Heart left ventricle (tissue), 16 donors: ENCODE results near the gene GLIPR1L2. TPM values are rescaled to one million over a fixed set of nuclear protein-coding genes. Genes with fewer than 3 reads are reported as not detected.
"Not testable (repeated sequence)": the region's sequence is repeated elsewhere in the genome, so short reads cannot be mapped to it uniquely, and the experiment has no call there.

Experiments
- ATAC-seq, 4 donors: fragments of 200-7000 bp; cut with Tn5 transposase; one replicate each; pipeline ENCODE4 v1.9.1; 2020 to 2022; ENCODE audit warnings: moderate library complexity in 4 of 4, mild to moderate bottlenecking in 3 of 4, moderate number of reproducible peaks in 1 of 4
- DNase-seq, 5 donors: peaks; one replicate each; pipeline ENCODE4 v3.0.0-alpha.2; 2020
- H3K27ac ChIP-seq, 12 donors: fragments of 200-600 bp; sonication (generic) in 4 of 12; one replicate each; pipeline versions ENCODE4 v1.5.0 to v1.8.0; 2016 to 2022; ENCODE audit warnings: mild to moderate bottlenecking in 2 of 12
- H3K27me3 ChIP-seq, 9 donors: fragments of 200-600 bp; sonication (generic) in 2 of 9; one replicate each; pipeline versions ENCODE4 v1.5.1 to v1.8.0; 2016 to 2022; ENCODE audit warnings: mild to moderate bottlenecking in 3 of 9
- H3K36me3 ChIP-seq, 9 donors: fragments of 200-600 bp; sonication (generic) in 2 of 9; one replicate each; pipeline versions ENCODE4 v1.5.0 to v1.8.0; 2018 to 2022; ENCODE audit warnings: mild to moderate bottlenecking in 2 of 9
- H3K4me1 ChIP-seq, 12 donors: fragments of 200-600 bp; sonication (generic) in 4 of 12; one replicate each; pipeline versions ENCODE4 v1.5.0 to v1.8.0; 2016 to 2022; ENCODE audit warnings: mild to moderate bottlenecking in 3 of 12
- H3K4me3 ChIP-seq, 12 donors: fragments of 200-600 bp; sonication (generic) in 4 of 12; one replicate each; pipeline versions ENCODE4 v1.5.0 to v1.8.0; 2017 to 2022; ENCODE audit warnings: mild to moderate bottlenecking in 9 of 12, moderate library complexity in 4 of 12
- H3K9me3 ChIP-seq, 12 donors: fragments of 200-600 bp; sonication (generic) in 4 of 12; one replicate each; pipeline versions ENCODE4 v1.5.0 to v1.8.0; 2016 to 2022; ENCODE audit warnings: mild to moderate bottlenecking in 1 of 12
- CTCF ChIP-seq, 12 donors: fragments of 200-600 bp; sonication (generic) in 4 of 12; IDR thresholded peaks; one replicate each; pipeline versions ENCODE4 v1.5.0 to v1.8.0; 2018 to 2022; ENCODE audit warnings: antibody characterized with exemption in 12 of 12, mild to moderate bottlenecking in 5 of 12
- POLR2A ChIP-seq, 2 donors: fragments of 450-650 bp; IDR thresholded peaks; one replicate each; pipeline ENCODE4 v1.6.1; 2017; ENCODE audit warnings: antibody characterized with exemption in 2 of 2, mild to moderate bottlenecking in 2 of 2, moderate library complexity in 2 of 2
- WGBS, 4 donors: extraction: QIAGEN DNeasy Blood & Tissue Kit in 2 of 4; methylation state at CpG; one replicate each; pipeline versions ENCODE4 v1.1.5 to v1.1.7; 2013 to 2018; 5-methylcytosine and 5-hydroxymethylcytosine counted together
- intact Hi-C, 10 donors: fragments of 100-400 bp; cut with DNase I; formaldehyde crosslinking; loops; one replicate each; pipeline versions ENCODE4 v1.11.1 to v1.14.2; 2022
- long read RNA-seq, 3 donors: library from polyadenylated mRNA; unstranded; transcript quantifications; one replicate each; pipeline ENCODE4 v2.0.0, GENCODE V29; 2020 to 2021
- polyA plus RNA-seq, 2 donors: library from polyadenylated mRNA; stranded (reverse); fragments of 200-250 nt; gene quantifications; one replicate each; pipeline ENCODE4 v1.2.3, GENCODE V29; 2013
- total RNA-seq, 9 donors: library from RNA; depleted of rRNA in 2 of 9; stranded (reverse); fragments of >200 nt in 2 of 9; fragmentation: NEBNext Ultra II Directional in 3 of 9; extraction: Animal tissue kit (Norgen Biotek cat#: 25700) in 3 of 9; gene quantifications; one replicate each; pipeline versions ENCODE4 v1.1.0 to v1.2.4, GENCODE V29; 2016 to 2023
- donor health status: ischemic (EF 13 %, LVEDD 7.1; RV severe dilation, severe dysfunction).
- donor health status: healthy with polysubstance abuse.
- donor health status: DM: no; HTN: yes; CAD: no.
- donor health status: DM: no; HTN: no; CAD: no.
- donor health status: ischemic (EF 25% LVEDD 6.9; RV normal size, moderate dysfunction).
- donor health status: ischemic (EF 25% LVEDD 5.7; RV mildly dilated, moderate dysfunction).
- donor health status: healthy.
- donor health status: DM: yes; HTN: yes; CAD: no.
- donor health status: ischemic (EF 35%, LVEDD 5.7; RV mildly dilated, moderate dysfunction).
- donor health status: nonischemic (EF 11% LVEDD 7.7; RV severe dilation, severe dysfunction).
- donor health status: DM: yes; HTN: yes; CAD: no.
- donor health status: PGD.
- donor health status: ischemic (EF 29% LVEDD 5.4; RV normal size, mild dysfunction).
- donor health status: nonischemic (EF 23%, LVEDD 6.1; RV moderate dilation, normal function).

GLIPR1L2 gene
- total RNA-seq (1 to 10 TPM in 7 of 9 donors, under 1 TPM in 2; 0.71 to 4.4 (median 1.7) TPM), polyA plus RNA-seq (1 to 10 TPM; 1.2 TPM)
- long read RNA-seq, donor 1, partial matches to known transcripts, result 0 of 1 reads
- long read RNA-seq, donor 1, other reads (novel, unspliced or antisense), result 0 of 1 reads
- long read RNA-seq, donor 2, partial matches to known transcripts, result 0 of 5 reads
- long read RNA-seq, donor 2, other reads (novel, unspliced or antisense), result 0 of 5 reads
- long read RNA-seq, donor 3, partial matches to known transcripts, result 0 of 2 reads
- long read RNA-seq, donor 3, other reads (novel, unspliced or antisense), result 0 of 2 reads

- WGBS, 4 donors, result 1 to 2% (median 1%) methylated on average over 28 to 36 of the region's 36 CpGs
- DNase-seq, result peak; percentile 95 to 98 (median 97)
- Histone ChIP-seq H3K4me3 (peak within 1 kb of the TSS; percentile 32 to 78 (median 69)), H3K27me3 (no peaks in the 10 kb centered on the region), H3K36me3 (peaks cover 0 to 3% (median 0%) of the 10 kb centered on the region in 9 donors), H3K4me1 (peaks cover 2 to 33% (median 18%) of the 10 kb centered on the region in 12 donors), H3K27ac (peak within 1 kb of the TSS; percentile 77 to 95 (median 90)), H3K9me3 (peaks cover 0 to 2% (median 0%) of the 10 kb centered on the region in 12 donors)
- TF ChIP-seq CTCF (IDR thresholded peaks at IDR 0.05) (peak; percentile 70 to 97 (median 83)), POLR2A (IDR thresholded peaks at IDR 0.05) (peak in 1 of 2 donors; percentile 76)
- intact Hi-C loops, result loop anchor here in 9 of 10 donors (1.0 to 10.0 kb wide), 11 partner anchors 56 to 694 kb away; partner anchors contain the start of genes GLIPR1 (in 4 of the 9), GLIPR1L1 (in 3 of the 9), NAP1L1 (in 3 of the 9) and CAPS2 (in 2 of the 9)
- ATAC-seq, result peak; percentile 100
These were observed at the start of gene GLIPR1L2 for GRCh38 chr12:75390899-75391538. GLIPR1L2 (plus strand) TSS chr12:75391089; CDS start chr12:75391117, 28 bp downstream.

GRCh38 chr12:75341873-75342272 is 49.0 kb upstream of the GLIPR1L2 start:
- DNase-seq (no peak), ATAC-seq (no peak)
- Histone ChIP-seq H3K4me1 (no peaks in the 10 kb centered on the region), H3K27ac (no peak overlapping the region), H3K4me3 (no peak overlapping the region), H3K27me3 (no peaks in the 10 kb centered on the region), H3K9me3 (peaks cover 0 to 3% (median 0%) of the 10 kb centered on the region in 12 donors), H3K36me3 (no peaks in the 10 kb centered on the region)
- intact Hi-C loops, result no loop called here
- WGBS, 4 donors, result 86 to 91% (median 89%) methylated on average over 5 of the region's 5 CpGs
- no peak for TF ChIP-seq POLR2A (IDR thresholded peaks at IDR 0.05)
- TF ChIP-seq CTCF (IDR thresholded peaks at IDR 0.05), result no peak

DNA sequence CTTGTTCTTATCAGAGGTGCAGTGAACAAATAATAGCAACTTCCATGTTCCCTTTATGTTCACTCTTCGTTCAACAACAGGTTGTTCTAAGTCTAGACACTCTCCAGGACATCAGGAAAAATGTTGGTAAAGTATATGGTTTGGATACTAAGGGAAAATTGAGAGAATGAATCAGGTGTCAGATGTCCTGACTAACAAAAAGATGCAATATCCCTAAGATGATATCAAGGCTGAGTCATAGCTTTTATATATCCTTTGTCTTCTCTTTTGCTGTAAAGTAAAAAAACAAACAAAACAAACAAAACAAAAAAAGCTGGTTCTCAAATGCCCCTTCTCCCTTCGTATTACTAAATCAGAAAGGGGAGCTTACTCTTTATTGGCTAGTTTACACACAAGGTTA is 45.4 kb upstream of the GLIPR1L2 start:
- Histone ChIP-seq H3K27me3 (no peaks in the 10 kb centered on the region), H3K36me3 (no peaks in the 10 kb centered on the region), H3K4me1 (no peaks in the 10 kb centered on the region), H3K27ac (no peak overlapping the region), H3K4me3 (no peak overlapping the region), H3K9me3 (no peaks in the 10 kb centered on the region)
- intact Hi-C loops, result no loop called here
- no peak for TF ChIP-seq POLR2A (IDR thresholded peaks at IDR 0.05)
- no peak for TF ChIP-seq CTCF (IDR thresholded peaks at IDR 0.05)
- DNase-seq (no peak), ATAC-seq (no peak)
- 63 to 83% (median 80%) methylated on average over 2 of the region's 2 CpGs for WGBS, 4 donors

- 87 to 93% (median 92%) methylated on average over 6 of the region's 6 CpGs for WGBS, 4 donors
- H3K9me3 ChIP-seq, H3K4me3 ChIP-seq, intact Hi-C loops, DNase-seq, H3K4me1 ChIP-seq, H3K27me3 ChIP-seq, H3K27ac ChIP-seq, H3K36me3 ChIP-seq, ATAC-seq: not testable (repeated sequence)
These were observed 44.7 kb upstream of the GLIPR1L2 start for GRCh38 chr12:75346215-75346614.
